GM18909 (cell line): ENCODE data around the gene STPG3.
A peak's percentile ranks its signal among the peaks of the same experiment; 100 is the strongest.

Source experiments
- ATAC-seq: cut with Tn5 transposase; IDR thresholded peaks from one replicate; pipeline ENCODE4 v1.9.1; 2021; ENCODE audit warnings: mild to moderate bottlenecking; ENCODE audit not compliant: unreplicated experiment, poor library complexity

The STPG3 gene

GRCh38 chr9:137277329-137278041 is 26.4 kb downstream of the STPG3 start, which contains the start of gene TOR4A:
TOR4A (plus strand) TSS chr9:137277726; CDS start chr9:137278690, 964 bp downstream.
- peak; percentile 77 for ATAC-seq

GRCh38 chr9:137278061-137278701 is 27.1 kb downstream of the STPG3 start:
- peak; percentile 3 for ATAC-seq

DNA sequence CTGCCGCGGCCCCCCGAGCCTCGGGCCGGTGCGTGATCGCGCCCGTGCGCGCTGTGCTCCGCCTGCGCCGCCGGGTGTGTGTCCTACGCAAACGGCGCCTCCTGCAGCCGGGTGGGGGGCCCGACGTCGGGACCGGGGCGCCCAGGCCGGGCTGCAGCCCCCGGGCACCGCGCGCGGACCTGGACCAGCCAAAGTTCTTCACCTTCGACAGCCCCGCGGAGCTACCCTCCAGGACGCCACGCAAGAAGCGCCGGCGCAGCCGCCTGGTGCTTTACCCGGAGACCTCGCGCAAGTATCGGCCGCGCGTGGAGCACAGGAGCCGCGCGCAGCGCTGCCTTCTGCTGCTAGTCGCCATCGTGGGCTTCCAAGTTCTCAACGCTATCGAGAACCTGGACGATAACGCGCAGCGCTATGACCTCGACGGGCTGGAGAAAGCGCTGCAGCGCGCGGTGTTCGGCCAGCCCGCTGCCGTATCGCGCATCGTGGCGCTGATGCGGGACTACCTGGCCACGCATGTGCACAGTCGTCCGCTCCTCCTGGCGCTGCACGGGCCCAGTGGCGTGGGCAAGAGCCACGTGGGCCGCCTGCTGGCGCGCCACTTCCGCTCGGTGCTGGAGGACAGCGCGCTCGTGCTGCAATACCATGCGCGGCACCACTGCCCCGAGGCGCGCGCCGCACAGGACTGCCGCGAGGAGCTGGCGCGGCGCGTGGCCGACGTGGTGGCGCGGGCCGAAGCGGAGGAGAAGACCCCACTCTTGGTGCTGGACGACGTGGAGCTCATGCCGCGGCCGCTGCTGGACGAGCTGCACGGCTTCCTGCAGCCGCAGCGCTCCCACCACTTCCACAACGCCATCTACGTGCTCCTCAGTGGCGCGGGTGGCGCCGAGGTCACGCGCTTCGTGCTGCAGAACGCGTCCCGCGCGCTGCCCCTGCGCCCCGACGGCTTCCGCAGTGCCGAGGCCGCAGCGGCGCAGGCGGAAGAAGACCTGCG is 27.9 kb downstream of the STPG3 start:
- ATAC-seq, result no peak

DNA sequence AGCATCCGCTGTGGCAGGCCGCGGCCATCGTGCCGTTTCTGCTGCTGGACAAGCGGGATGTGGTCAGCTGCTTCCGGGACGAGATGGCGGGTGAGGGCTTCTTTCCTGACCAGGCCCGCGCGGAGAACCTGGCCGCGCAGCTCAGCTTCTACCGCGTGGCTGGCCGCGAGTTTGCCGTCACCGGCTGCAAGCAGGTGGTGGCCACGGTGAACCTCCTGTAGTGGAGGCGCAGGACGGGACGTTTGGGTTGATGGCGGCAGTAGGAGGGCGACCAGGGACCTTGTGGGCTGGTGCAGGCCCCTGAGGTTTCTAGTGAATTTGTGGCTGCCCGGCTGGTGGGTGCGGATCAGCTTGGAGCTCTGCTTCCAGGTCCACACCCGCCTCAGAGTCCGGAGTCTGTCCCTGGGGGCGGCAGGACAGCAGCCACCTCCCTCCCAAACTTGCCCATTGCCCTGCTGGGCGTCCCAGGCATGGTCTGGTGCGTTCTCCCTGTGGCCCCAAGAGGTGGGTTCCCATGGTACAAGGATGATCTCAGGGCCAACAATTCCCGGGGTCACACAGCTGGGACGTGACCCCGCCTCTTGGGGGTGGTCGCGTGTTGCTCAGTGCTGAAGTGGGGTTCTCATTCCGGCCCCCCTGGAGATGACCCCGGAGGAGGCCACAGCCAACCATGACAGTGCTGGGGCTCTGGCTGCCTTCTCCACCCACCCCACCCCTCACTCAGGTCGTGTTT is 28.8 kb downstream of the STPG3 start:
- no peak for ATAC-seq

DNA sequence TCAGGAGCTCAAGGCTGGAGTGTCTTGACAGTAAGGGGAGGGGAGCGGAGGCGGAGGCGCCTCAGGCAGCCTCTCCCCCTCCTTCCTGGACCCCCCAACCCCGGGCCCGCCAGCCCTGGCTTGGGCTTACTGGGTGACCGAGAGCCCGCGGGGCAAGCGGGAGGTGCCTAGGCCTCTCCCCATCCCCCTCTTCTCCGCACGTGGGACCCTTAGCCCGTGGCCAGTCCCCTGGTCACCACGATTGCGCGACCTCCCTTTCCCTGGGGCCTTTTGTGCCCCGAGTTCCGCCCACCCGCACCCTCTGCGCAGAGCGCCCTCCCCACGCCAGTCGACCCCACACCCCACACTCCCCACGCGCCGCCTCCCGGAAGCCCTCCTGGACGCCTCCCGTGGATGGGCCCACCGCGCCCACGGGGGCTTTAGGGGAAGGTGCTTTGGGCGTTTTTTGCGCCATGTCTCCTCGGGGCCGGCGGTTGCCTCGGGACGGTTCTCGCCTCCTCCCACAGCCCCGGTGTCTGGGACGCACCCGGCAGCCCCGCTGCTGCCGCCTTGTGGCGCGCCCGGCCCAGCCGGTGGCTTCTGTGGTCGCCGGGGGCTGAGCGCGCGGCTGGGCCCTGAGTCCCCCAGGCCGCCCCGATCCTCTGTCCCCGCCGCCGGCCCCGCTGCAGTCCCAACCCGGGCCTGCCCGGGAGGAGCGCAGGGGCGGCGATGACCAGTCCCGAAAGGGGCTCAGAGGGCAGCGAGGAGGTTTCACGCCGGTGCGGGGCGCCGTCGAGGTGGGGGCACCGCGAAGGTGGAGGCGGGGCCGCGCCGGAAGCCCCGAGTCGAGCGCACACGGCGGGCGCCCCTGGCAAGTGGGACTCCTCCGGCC is 29.6 kb downstream of the STPG3 start:
- ATAC-seq, result no peak

- ATAC-seq, result no peak
Measured at GRCh38 chr9:137281345-137282116, 30.4 kb downstream of the STPG3 start.

DNA sequence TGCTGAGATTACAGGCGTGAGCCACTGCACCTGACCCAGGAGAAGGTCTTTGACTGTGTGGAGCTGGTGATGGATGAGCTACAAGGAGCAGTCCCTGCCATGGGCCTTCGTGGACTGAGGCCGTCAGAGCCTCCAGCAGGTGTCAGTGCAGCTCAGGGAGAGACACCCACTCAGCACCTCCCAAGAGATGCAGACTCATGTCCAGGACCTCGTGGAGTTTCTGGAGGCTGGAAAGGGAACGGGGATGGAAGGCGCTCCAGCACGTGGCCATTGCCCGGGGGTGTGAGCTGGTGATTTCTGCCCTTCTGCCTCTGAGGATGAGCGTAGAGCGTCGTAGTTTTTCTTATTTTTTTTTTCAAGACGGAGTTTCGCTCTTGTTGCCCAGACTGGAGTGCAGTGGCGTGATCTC is 35.9 kb downstream of the STPG3 start:
- ATAC-seq, result no peak

GRCh38 chr9:137293094-137293481 is 42.0 kb downstream of the STPG3 start:
- ATAC-seq, result no peak

GRCh38 chr9:137293482-137294090 is 42.5 kb downstream of the STPG3 start:
- ATAC-seq, result no peak

GRCh38 chr9:137294091-137294680 is 43.1 kb downstream of the STPG3 start:
- ATAC-seq, result no peak

DNA sequence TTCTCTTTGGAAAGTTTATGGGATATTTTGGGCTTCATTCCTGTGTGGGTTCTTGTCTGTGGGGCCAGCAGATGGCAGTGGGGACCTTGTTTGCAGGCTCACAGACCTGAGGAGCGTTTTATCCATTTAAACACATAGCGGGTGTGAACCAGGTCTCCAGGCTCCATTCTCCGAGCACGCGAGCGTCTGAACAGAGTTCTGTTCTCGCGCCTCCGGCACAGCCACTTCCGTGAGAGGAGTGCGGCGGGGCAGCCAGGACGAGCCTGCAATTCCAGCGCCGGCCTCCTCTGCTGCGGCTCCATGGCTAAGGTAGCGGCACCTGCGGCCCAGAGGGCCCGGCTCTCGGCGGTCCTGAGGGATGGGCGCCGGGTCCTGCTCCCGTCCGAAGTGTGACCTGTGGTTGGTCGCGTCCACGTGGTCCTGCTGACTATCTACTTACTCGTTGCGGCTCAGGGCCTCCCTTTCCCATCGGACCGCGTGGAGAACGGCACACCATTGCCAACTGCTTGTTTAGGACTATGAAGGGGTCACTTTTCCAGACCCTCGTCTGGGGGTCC is 43.7 kb downstream of the STPG3 start:
- no peak for ATAC-seq

DNA sequence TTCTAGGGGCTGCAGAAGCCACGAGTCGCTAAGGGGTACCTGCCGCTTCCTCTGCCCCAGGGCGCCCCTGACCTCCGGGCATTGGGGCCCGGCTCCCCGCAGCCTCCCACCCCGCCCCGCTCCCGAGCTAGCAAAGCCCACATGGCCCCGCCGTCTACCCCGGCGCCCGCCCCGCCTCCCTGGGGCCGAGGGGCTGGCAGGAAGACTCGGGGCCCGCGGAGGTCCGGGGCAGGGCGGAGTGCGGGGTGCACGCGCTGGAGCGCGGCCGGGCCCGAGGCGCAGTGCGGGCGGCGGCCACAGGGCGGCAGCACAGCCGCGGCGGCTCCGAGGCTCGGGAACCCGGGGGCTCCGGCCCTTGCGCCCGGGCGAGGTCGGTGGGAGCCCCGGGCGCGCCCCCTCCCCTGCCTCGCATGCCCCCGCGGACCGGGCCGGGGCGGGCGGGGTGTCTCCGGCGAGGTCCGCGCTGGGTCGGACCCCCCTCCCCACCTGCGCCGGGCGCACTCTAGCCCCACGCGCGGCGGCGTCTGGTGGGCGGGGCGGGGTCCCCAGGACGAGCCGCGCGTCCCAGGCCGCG is 44.2 kb downstream of the STPG3 start:
- ATAC-seq, result no peak

DNA sequence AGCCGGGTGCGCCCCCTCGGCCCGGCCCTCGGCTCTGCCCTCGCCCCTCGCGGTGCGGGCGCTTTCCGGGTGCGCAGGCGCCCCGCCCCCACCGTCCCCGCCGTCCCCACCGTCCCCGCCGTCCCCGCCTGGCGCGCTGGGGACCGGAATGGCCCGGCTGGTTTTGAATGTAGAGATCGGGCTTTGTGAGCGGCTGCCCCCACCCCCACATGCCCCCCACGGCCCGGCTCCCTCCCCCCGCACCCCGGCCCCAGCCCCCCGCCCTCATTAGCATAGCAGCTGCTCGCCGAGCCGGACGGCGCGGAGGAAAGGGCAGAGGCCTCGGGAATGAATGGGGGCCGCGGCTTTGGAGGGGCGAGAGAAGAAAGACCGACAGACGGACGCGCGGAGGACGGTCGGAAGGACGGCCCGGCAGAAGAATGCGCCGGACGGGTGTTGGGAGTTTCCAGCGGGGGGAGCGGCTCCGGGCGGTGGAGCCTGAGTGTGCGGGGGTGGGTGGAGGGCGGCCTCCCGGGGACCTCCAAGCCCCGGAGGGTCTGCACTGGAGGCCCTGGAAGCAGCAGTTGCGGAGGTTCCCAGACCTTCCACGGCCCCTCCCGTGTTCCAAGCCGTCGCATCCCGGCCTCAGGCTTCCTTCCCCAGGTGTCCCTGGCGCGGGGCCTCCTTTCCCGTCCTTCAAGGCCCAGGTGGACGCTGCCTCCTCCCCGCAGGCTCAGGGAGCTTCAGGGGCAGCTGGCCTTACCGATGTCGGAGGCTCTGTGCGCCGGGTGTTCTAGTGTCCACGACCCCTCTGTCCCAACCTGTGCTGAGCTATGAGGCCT is 45.0 kb downstream of the STPG3 start:
- ATAC-seq, result no peak

- ATAC-seq, result no peak
Measured at GRCh38 chr9:137296670-137297664, 45.9 kb downstream of the STPG3 start.

GRCh38 chr9:137297966-137298365 is 46.9 kb downstream of the STPG3 start:
- ATAC-seq, result no peak
